CD4-positive, alpha-beta memory T cell (primary cell): ENCODE results near the gene LRR1. TPM values are rescaled to one million over a fixed set of nuclear protein-coding genes. Genes with fewer than 3 reads are reported as not detected.
"Not testable (repeated sequence)": the region's sequence is repeated elsewhere in the genome, so short reads cannot be mapped to it uniquely, and the experiment has no call there.

Experiments
- CTCF ChIA-PET: fragments of 350-600 bp; sonication (Branson Sonifier 250); formaldehyde crosslinking; loops from one replicate; lab custom pipeline; 2021; ENCODE audit warnings: inconsistent platforms; ENCODE audit not compliant: partially characterized antibody; lab: Charles Lee
- POLR2A ChIA-PET: fragments of 350-600 bp; sonication (Branson Sonifier 250); formaldehyde crosslinking; loops from one replicate; lab custom pipeline; 2021; ENCODE audit not compliant: partially characterized antibody; lab: Charles Lee
- DNase-seq, 5 donors: peaks; one replicate each; pipeline versions ENCODE4 v3.0.0 to v3.0.0-alpha.2; 2020 to 2022; ENCODE audit warnings: mixed read lengths in 1 of 5
- H3K27ac ChIP-seq: one replicate; pipeline ENCODE4 v1.7.0; 2013; ENCODE audit warnings: low read depth, low read length
- H3K27me3 ChIP-seq: 2 replicates; pipeline ENCODE4 v1.7.0; 2013; ENCODE audit warnings: mild to moderate bottlenecking, low read length, moderate library complexity; ENCODE audit not compliant: insufficient read depth
- H3K36me3 ChIP-seq: 2 replicates; pipeline ENCODE4 v1.7.0; 2013; ENCODE audit warnings: mild to moderate bottlenecking, low read length, moderate library complexity; ENCODE audit not compliant: insufficient read depth
- H3K4me1 ChIP-seq: 2 replicates; pipeline ENCODE4 v1.7.0; 2013; ENCODE audit warnings: mild to moderate bottlenecking, low read length, moderate library complexity; ENCODE audit not compliant: insufficient read depth
- H3K4me3 ChIP-seq, 2 donors: one replicate each; pipeline ENCODE4 v1.7.0; 2013; ENCODE audit warnings: low read length in 2 of 2, mild to moderate bottlenecking in 1 of 2
- H3K9me3 ChIP-seq, 2 donors: one replicate each; pipeline ENCODE4 v1.7.0; 2013; ENCODE audit warnings: low read length in 2 of 2, control low read depth in 1 of 2; ENCODE audit not compliant: control insufficient read depth in 1 of 2
- H3K27ac Mint-ChIP-seq, 7 donors: one replicate each; pipeline ENCODE4 v1.8.0; 2020 to 2021; ENCODE audit warnings: mixed read lengths in 7 of 7, mild to moderate bottlenecking in 6 of 7, inconsistent platforms in 3 of 7, moderate library complexity in 3 of 7
- H3K27me3 Mint-ChIP-seq, 2 donors: one replicate each; pipeline ENCODE4 v1.8.0; 2020 to 2021; ENCODE audit warnings: mixed read lengths in 2 of 2
- H3K36me3 Mint-ChIP-seq, 2 donors: one replicate each; pipeline ENCODE4 v1.8.0; 2020 to 2021; ENCODE audit warnings: mixed read lengths in 2 of 2, inconsistent platforms in 1 of 2, mild to moderate bottlenecking in 1 of 2
- H3K4me1 Mint-ChIP-seq, 4 donors: one replicate each; pipeline ENCODE4 v1.8.0; 2020 to 2021; ENCODE audit warnings: mixed read lengths in 4 of 4, mild to moderate bottlenecking in 1 of 4
- H3K4me3 Mint-ChIP-seq, 8 donors: one replicate each; pipeline ENCODE4 v1.8.0; 2020 to 2021; ENCODE audit warnings: mixed read lengths in 8 of 8, mild to moderate bottlenecking in 7 of 8, moderate library complexity in 6 of 8, inconsistent platforms in 3 of 8
- H3K9me3 Mint-ChIP-seq, 8 donors: one replicate each; pipeline ENCODE4 v1.8.0; 2020 to 2021; ENCODE audit warnings: mixed read lengths in 8 of 8, mild to moderate bottlenecking in 5 of 8, inconsistent platforms in 3 of 8, moderate library complexity in 1 of 8
- intact Hi-C: fragments of 100-400 bp; cut with micrococcal nuclease; formaldehyde crosslinking; loops from one replicate; pipeline ENCODE4 v1.15.1; 2023
- polyA plus RNA-seq, 2 donors: library from polyadenylated mRNA; unstranded; fragments of 300-500 nt; fragmentation: Illumina TruSeq; gene quantifications; one replicate each; pipeline ENCODE4 v1.2.3, GENCODE V29; 2021
- total RNA-seq, 2 experiments: library from RNA; stranded (reverse); gene quantifications; one replicate each; pipeline ENCODE4 v1.2.3, GENCODE V29; 2021

The LRR1 gene
- total and polyA plus RNA-seq, 4 experiments from 2014 or later, result 9.7 to 16.1 (median 12.3) TPM

GRCh38 chr14:49657500-49657899 lies 58.8 kb downstream of the LRR1 start:
- intact Hi-C loops, H3K27me3 Mint-ChIP-seq, H3K36me3 Mint-ChIP-seq, CTCF ChIA-PET, H3K4me3 Mint-ChIP-seq, H3K36me3 ChIP-seq, H3K27me3 ChIP-seq, H3K27ac Mint-ChIP-seq, H3K4me3 ChIP-seq, H3K4me1 Mint-ChIP-seq, DNase-seq, H3K4me1 ChIP-seq, H3K27ac ChIP-seq, H3K9me3 Mint-ChIP-seq, H3K9me3 ChIP-seq: not testable (repeated sequence)
- POLR2A ChIA-PET, result interaction anchor here (0.6 kb wide), 1 partner anchor 29 kb away, joined by 3 read pairs; no protein-coding TSS in a partner anchor

- ChIA-PET POLR2A (interaction anchor here (0.9 to 1.0 kb wide), 2 partner anchors 39 to 108 kb away, joined by 3 read pairs; partner anchors contain the start of genes MGAT2 and RPL36AL), CTCF (interaction anchor here (0.9 kb wide), 1 partner anchor 9 kb away, joined by 3 read pairs; no protein-coding TSS in a partner anchor)
- H3K36me3 ChIP-seq, result no peaks in the 10 kb centered on the region
- H3K4me1 ChIP-seq, result no peaks in the 10 kb centered on the region
- H3K9me3 ChIP-seq, result no peaks in the 10 kb centered on the region
- no peak overlapping the region for H3K4me3 Mint-ChIP-seq
- no peaks in the 10 kb centered on the region for H3K9me3 Mint-ChIP-seq
- H3K27me3 Mint-ChIP-seq, result no peaks in the 10 kb centered on the region
- intact Hi-C loops, result no loop called here
- H3K4me1 Mint-ChIP-seq, result no peaks in the 10 kb centered on the region
- DNase-seq, result no peak
- H3K27ac ChIP-seq, result no peak overlapping the region
- H3K4me3 ChIP-seq, result no peak overlapping the region
- H3K36me3 Mint-ChIP-seq, result no peaks in the 10 kb centered on the region
- peak overlapping the region in 1 of 7 donors; percentile 70 for H3K27ac Mint-ChIP-seq
- no peaks in the 10 kb centered on the region for H3K27me3 ChIP-seq
Observed at GRCh38 chr14:49659526-49660455, 61.1 kb downstream of the LRR1 start.

Other genes with a start within 250 kb of the LRR1 start
- gene RPS29, start 12.6 kb upstream of the LRR1 start, total RNA-seq, result 1,000 to 10,000 TPM; 3,602 to 3,749 TPM
- gene RPS29, start 12.6 kb upstream of the LRR1 start, polyA plus RNA-seq, result over 10,000 TPM in 1 of 2 donors, 1,000 to 10,000 TPM in 1; 8,635 to 10,008 TPM
- gene RPL36AL, start 21.7 kb downstream of the LRR1 start, total RNA-seq, result 100 to 1,000 TPM; 416 to 441 TPM
- gene RPL36AL, start 21.7 kb downstream of the LRR1 start, polyA plus RNA-seq, result 100 to 1,000 TPM; 669 to 761 TPM
- 10 to 100 TPM; 58.5 to 58.7 TPM for gene MGAT2, start 21.9 kb downstream of the LRR1 start, total RNA-seq
- gene MGAT2, start 21.9 kb downstream of the LRR1 start, polyA plus RNA-seq, result 10 to 100 TPM; 35.7 to 42.3 TPM
- gene DNAAF2, start 36.3 kb downstream of the LRR1 start, total RNA-seq, result 1 to 10 TPM; 8.7 to 9.8 TPM
- gene DNAAF2, start 36.3 kb downstream of the LRR1 start, polyA plus RNA-seq, result 10 to 100 TPM; 17.9 to 18.1 TPM
- 1 to 10 TPM; 1.6 to 1.9 TPM for gene POLE2, start 89.3 kb downstream of the LRR1 start, total RNA-seq
- gene POLE2, start 89.3 kb downstream of the LRR1 start, polyA plus RNA-seq, result 1 to 10 TPM; 2.2 to 3.1 TPM
- gene KLHDC1, start 94.2 kb downstream of the LRR1 start, total RNA-seq, result 10 to 100 TPM; 12.9 to 13.6 TPM
- 1 to 10 TPM; 2.0 to 2.8 TPM for gene KLHDC1, start 94.2 kb downstream of the LRR1 start, polyA plus RNA-seq
- gene KLHDC2, start 169.2 kb downstream of the LRR1 start, total RNA-seq, result 10 to 100 TPM; 84.0 to 86.4 TPM
- 10 to 100 TPM; 96.5 to 97.0 TPM for gene KLHDC2, start 169.2 kb downstream of the LRR1 start, polyA plus RNA-seq